HK-2 (cell line): ENCODE results near the gene GARS1.
"Not testable (repeated sequence)": the region's sequence is repeated elsewhere in the genome, so short reads cannot be mapped to it uniquely, and the experiment has no call there.

ENCODE experiments used
- DNase-seq: peaks from one replicate; pipeline ENCODE4 v3.0.0-alpha.2; 2018; ENCODE audit not compliant: unreplicated experiment

Gene GARS1

DNA sequence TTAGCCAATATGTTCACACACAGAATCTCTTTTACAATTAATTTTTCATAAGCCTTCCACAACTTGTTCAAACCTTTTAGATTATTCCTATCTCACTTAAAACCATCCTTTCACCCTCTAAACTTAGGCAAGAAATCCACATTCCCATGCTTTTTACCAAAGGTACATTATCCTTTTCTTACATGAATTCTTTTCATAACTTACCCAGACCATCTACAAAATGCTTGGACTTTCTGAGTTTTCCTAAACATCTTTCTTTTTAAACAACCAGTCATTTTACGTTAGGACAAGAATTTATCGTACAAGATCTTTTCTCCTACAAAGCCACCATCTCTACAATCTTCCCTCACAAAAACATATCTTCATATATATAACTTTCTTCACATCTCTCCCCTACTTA lies 18.8 kb upstream of the GARS1 start:
- DNase-seq, result no peak

DNA sequence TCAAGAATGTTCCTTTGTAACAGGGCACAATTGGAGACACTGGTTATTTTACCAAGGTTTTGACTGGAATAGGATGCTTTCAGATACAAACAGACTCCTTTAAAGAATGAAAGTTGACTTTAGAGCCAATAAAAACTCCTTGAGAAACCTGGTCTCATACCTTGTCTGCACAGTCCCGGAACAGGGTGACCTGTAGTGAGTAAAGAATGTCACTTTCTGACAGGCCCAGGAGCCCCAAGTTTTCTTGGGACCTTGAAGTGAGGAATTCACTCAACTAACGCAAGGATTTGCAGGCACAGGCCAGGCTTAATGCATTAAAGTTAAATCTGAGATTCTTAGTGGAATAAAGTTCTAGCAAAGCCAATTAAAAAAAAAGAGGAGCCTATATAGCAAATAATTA lies 11.5 kb upstream of the GARS1 start:
- DNase-seq, result no peak

DNA sequence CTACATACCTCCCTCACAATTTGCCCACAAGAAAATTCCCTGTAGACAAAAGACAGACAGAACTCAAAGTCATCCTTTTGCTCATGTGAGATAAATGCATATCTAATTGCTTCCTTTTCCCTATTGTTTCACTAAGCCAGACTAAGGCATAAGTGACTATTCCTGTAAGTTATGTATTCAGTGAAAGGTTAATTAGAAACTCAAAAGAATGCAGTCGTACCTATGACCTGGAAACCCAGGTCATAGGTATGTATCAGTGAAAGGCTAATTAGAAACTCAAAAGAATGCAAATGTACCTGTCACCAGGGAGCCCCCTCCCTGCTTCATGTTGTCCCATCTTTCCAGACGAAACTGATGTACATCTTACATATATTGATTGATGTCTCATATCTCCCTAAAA lies 10.3 kb upstream of the GARS1 start:
- no peak for DNase-seq

DNA sequence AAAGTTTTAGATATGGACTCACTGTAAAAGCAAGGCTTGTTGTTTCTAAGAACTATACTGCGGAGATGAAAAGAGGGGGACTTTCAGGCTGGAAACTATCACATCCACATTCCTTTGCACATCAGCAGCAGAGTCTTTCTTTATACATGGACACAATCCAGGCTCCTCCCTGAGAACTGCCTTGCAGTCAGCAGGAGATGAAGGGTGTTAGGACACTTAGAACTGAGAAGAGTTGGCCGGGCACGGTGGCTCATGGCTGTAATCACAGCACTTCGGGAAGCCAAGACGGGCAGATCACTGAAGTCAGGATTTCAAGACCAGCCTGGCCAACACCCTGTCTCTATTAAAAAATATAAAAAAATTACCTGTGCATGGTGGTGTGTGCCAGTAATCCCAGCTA lies 9.7 kb upstream of the GARS1 start:
- no peak for DNase-seq

DNA sequence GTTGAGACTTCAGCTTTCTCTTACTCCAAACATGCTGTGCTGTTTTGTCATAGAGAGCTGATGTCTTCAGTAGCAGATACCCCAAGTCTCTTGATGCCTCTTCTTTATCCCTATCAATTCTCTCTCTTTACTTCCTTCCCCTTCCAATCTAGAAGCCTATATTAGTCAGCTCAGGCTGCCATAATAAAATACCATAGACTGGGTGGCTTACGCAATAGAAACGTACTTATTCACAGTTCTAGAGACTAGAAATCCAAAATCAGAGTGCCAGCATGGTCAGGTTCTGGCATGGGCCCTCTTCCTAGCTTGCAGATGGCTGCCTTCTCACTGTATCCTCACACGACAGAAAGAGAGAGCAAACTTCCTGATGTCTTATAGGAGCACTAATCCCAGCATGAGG lies 9.0 kb upstream of the GARS1 start:
- no peak for DNase-seq

DNA sequence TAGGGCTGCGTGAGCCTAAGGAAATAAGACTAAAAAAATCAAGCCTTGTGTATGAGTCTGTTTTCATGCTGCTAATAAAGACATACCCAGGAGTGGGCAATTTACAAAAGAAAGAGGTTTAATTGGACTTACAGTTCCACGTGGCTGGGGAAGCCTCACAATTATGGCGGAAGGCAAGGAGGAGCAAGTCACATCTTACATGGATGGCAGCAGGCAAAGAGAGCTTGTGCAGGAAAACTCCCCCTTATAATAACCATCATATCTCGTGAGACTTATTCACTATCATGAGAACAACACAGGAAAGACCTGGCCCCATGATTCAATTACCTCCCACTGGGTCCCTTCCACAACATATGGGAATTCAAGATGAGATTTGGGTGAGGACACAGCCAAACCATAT lies 7.1 kb upstream of the GARS1 start:
- not testable (repeated sequence) for DNase-seq

DNA sequence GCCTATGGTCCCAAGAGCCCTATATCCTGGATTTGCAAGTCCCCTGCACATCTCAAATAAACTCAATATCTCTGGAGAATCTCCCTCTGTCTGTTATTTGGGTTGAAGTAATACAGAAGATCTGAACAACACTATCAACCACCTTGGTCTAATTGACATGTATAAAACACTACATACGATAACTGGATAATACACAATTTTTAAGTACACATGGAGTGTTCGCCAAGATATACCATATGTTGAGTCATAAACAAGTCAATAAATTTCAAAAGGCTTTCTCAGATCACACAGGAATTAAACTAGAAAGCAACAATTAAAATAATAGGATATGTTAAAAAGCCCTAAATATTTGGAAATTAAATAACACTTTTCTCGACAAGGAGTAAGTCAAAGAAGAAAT lies 5.6 kb upstream of the GARS1 start:
- no peak for DNase-seq

DNA sequence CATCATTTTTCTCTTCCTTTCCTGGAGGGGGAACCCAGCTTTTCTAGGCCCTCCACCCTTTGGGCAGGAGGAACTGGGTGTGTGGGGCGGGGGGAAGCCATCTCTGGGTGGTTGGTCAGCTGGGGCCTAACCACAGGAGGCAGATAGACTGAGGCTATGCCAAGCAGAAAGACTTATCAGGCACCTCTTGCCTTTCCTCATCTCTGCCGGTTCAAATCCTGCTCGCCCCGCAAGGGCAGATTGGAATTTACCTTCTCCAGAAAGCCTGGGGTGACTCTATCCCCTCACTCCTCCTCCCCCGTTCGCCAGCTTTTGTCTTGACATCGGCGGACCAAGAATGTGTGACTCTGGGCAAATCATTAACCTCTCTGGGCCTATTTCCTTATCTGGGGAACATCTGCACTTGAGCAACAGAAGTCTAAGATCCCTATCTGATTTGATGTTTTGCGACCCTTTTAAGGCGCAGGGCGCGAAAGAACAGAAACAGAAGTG lies 584 bp upstream of the GARS1 start:
- peak; percentile 76 for DNase-seq

DNA sequence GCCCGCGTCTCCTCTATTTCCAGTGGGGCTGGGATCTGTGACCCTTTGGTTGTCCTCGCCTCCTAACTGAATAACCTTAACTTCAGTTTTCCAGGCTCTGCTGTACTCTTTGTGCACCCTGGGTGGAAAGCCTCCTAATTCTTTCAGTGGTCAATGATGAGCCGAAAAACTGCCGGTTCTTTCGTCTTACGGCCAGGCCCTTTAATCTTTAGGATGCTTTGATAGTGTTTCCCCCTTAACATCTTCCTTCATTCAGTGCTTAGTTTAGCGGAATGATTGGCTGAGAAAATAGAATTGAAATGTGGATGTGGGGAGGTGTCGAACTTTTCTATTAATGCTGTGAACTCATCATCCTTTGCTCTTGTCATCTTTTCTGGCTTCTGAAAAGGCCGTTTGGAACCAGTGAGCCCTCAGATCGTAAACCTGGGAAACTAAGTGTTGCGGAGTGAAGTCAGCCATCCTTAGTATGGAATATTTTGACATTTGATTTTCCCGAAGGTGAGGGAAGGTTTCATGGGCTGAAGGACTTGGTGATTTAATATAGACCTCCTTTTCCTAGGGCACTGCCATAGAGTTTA lies 847 bp downstream of the GARS1 start:
- peak; percentile 6 for DNase-seq

DNA sequence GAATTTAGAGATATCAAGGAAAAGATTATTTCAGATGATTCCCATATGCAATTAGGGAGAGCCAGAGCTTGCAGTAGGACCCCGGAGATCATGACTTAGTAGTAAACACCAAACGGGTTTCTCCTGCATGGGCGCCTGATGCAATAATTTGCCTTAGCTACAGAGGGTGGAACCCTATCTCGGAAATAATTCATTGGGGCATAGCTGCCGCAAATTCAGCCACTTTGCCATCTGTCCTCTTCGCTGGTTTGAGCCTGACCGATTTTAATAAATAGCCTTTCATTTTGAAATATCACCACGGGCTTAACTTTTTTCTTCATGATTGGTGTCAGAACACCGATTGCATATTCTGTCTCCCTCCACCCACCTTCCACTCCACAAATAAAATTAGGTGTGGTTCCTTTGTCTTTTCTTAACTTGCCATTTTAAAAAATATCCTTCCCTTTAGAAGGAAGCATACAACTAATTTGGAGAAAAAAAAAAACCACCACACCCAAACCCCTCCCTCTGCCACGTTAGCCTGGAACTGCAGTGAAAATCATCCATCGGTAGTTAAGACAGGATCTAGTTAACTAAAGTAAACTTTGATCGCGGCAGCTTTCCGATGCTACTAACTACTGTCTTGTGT lies 1.4 kb downstream of the GARS1 start:
- DNase-seq, result peak; percentile 8

DNA sequence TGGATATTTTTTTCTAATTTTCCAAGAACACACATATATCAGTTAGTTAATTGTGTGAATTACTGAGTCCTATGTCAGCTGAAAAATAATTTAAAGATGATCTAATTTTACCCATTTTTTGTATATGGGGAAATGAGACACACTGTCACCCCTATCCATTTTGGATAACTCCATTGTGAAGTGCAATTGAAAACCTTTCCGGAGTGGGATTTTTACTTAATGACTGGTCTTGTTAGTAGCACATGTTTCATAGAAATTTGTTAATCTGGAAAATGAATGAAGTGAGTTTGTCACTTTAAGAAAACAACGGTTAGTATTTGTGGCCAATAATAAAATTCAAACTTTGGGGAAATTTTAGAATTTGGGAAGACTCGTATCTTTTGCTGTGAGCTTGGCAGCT lies 2.0 kb downstream of the GARS1 start:
- no peak for DNase-seq

DNA sequence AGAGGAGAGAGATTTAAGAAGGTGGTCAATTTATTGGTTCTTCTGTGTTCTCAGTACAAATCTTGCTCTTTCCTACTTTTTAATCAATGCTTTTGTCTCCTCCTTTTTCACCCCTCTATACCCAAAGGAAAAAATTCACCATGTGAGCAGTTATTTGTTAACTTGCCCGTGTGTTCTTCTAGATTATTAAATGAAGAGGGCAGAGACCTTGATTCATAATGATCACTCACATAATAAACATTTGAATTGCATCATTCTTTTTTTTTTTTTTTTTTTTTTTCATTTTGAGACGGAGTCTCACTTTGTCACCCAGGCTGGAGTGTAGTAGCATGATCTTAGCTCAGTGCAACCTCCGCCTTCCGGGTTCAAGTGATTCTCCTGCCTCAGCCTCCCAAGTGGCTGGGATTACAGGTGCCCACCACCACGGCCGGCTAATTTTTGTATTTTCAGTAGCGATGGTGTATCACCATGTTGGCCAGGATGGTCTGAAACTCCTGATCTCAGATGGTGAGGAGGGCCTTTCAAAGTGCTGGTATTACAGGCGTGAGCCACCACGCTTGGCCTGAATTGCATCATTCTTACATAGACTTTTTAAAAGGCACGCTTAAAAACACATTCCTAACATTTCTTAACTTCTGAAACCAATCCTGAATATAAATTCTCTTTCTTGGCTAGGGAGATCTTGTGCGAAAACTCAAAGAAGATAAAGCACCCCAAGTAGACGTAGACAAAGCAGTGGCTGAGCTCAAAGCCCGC lies 3.6 kb downstream of the GARS1 start:
- DNase-seq, result no peak

DNA sequence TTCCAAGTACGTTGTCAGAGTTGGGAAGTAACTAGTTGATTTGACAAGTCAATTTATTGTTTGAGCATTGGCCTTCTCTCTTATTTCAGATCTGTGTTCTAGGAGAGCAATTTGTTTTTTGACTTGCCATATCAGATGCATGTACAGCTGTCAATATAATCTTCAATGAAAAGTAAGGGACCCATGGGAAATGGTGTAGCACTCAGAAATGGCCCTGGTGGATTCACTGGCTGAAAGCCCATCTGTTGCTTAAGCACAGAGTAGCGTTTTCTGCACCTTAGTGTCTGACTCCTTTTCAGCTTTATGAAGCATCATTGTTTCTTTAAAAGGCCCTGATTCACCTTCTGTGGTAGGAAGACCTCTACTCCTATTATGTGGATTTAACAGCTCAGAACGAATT lies 10.2 kb downstream of the GARS1 start:
- no peak for DNase-seq

DNA sequence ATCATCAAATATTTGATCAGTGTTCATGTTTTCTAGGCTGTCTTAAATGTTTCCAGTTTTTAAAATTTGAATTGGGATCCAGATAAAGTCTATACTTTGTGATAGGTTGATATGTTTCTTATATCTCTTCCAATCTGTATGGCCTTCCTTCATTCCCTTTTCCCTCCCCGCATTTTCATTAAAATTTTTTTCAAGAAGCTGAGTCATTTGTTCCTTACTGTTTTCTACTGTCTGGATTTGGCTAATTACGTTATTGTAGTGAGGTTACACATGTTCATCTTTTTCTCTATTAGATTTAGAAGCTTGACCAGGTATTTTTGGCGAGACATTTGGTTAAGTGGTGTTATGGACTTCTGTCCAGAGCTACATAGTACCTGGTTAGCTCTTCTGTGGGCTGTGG lies 11.2 kb downstream of the GARS1 start:
- no peak for DNase-seq

DNA sequence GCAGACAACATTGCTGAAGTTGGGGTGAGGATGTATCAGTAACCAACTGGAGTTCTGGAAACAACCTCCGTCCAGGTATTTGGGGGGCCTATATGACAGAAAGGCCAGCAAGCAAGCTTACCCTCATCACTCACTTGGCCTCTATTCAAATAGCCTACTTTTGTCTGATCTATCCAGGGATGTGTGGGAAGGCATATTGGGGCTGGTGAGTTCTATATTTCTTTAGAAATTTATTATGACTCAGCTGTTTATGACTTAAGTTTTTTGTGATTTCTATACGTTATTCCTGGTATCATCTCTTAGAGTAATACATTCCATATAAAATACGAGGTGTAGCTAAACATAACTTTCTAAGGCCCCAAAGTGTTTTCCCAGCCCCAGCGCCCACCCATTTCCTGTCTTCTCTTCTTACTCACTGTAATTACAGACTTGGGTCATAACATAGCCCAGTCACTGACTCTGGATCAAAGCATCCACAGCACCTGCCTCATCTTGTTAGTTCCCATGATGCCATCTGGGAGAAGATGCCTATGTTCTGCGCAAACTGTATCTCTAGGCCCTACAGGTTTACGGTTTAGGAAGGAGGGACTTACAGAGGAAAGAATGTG lies 18.1 kb downstream of the GARS1 start:
- DNase-seq, result no peak

DNA sequence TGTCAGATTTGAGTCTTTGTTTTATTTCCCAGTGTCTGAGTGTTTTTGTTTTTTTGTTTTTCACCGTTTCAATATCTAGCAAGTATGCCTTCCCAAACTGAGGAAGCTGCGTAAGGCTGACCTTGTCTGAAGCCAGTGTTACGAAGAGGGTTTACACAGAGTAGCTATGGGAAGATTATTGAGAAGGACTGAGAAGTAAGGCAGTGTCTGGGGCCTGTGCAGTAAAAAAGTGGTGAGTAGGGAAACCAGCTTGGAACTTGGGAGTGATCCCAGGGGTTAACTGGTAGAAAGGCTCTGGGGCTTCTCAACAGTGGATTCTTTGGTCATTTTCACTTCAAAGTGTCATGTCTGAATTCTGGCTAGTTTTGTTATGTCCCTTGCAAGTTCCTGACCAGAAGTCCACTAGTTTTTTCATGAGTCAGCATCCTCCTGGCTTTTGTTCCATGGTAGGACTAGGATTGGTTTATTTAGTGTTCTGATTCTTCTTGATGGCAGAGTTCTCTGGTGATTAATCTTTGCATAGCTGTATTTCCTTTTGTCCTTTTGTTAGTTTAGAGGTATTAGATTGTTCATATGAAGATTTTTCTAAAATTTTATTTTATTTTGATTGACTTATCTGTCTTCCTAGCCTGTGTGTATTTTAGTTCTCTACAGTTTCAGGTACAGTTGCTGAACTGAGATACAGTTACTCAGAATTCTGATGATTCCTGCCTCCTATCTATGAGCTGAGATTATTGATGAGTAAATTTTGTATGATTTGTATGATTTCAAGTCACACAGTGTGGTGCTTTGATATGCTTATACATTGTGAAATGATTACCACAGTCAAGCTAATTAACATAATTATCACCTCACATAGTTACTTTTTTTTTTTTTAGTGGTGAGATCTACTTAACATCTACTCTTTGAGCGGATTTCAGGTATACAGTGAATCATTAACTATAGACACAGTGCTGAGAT lies 19.0 kb downstream of the GARS1 start:
- DNase-seq, result no peak

DNA sequence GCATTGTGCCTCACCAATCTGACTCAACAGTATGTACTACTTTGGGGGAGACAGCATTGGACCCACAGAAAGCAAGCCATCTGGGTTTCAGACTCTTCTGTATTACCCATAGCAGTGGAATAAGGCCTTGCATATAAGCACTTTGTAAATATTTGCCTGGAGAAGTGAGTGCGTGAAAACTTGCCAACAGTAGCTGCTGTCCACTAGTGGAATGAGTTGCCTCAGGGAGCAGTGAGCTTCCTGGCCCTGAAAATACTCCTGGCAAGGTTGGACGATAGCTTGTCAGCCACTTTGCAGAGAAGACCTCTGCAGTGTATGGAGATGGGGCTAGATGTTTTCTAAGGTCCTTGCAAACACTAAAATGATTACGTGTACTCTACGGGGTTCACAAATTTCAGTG lies 21.6 kb downstream of the GARS1 start:
- DNase-seq, result no peak

DNA sequence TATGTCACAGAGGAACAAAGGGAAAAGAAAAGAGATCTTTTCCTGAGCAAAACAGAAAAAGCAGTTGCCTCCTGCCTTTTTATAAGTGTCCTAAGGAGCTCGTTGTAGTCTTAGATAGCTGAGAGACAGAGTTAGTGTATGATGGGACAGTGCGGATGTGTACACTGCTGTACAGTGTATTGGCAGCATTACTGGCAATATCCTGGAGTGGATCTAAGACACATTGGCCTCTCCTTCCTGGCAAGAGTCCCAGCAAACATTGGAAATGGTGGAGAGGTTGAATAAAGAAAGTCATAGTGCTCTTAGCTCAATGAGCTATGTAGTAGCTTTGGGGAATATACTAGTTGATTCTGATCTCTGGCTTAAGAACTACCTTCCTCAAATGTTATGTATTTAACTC lies 22.7 kb downstream of the GARS1 start:
- no peak for DNase-seq

DNA sequence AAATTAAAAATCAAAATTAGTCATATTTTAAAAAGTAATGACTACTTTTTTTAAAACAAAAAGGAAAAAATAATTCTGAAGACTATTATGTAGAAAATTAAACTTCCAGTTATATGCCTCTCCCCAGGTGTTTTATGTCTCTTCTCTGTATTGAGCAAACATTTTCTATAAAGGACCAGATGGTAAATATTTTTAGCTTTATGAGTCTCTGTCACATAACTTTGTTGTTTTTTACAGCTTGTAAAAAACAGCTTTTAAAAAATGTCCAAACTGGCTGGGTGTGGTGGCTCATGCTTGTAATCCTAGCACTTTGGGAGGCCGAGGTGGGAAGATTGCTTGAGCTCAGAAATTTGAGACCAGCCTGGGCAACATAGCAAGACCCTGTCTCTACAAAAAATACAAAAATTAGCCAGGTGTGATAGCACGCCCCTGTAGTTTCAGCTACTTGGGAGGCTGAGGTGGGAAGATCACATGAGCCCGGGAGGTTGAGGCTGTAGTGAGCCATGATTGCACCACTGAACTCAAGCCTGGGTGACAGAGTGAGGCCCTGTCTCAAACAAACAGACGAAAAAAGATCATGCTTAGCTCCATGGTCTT lies 23.5 kb downstream of the GARS1 start:
- no peak for DNase-seq

DNA sequence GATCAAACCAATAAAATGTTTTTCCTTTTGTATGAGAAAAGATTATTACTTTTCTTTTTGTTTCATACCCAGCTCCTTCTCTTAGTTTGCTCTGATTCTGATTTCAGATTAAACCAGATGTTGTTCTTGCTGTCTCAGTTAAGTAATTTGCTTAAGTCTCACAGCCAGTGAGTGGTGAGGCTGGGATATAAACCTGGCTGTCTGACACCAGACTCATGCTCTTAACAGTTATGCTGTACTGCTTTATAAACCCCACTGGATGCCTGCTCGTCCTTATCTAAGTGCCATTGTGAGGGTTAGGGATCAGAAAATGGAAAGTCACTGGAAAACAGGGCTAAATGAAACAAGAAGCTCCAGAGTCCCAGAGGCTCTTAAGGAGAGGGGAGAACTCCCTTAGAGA lies 24.3 kb downstream of the GARS1 start:
- no peak for DNase-seq

DNA sequence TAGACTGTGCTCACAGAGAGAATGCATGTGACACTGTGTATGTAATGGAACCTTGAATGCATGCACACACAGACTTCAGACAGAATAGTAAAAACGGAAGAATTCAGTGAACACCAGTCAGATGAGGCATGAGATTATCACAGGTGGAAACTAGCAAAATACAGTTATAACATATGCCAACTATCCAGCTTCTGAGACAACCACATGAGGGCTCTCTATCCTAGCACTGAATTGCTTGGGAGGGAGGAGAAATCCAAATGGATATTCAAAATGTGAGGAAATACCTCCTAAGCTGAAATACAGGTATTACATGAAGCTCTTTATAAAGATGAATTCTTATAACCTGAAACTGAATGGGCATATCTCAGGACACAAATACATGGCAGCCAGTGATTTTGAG lies 30.6 kb downstream of the GARS1 start:
- no peak for DNase-seq
